Neural cell (in vitro differentiated cells): ENCODE data around the gene C2orf72.

Experiments
- CTCF ChIP-seq: fragments of 450-650 bp; IDR thresholded peaks from 2 replicates; pipeline ENCODE4 v1.5.1; 2014; ENCODE audit warnings: antibody characterized with exemption, mild to moderate bottlenecking, moderate library complexity; ENCODE audit not compliant: poor library complexity, severe bottlenecking
- MXI1 ChIP-seq: fragments of 450-650 bp; conservative IDR thresholded peaks from 2 replicates; pipeline ENCODE4 v1.6.1; 2014; ENCODE audit warnings: antibody characterized with exemption, mild to moderate bottlenecking; ENCODE audit not compliant: poor library complexity, severe bottlenecking

GRCh38 chr2:231012463-231012862 lies 24.9 kb upstream of the C2orf72 start:
- TF ChIP-seq CTCF, result no peak
- TF ChIP-seq MXI1, result no peak
